AG10803 (cell line): ENCODE data around the gene SYNE1.
"Not testable (repeated sequence)": the region's sequence is repeated elsewhere in the genome, so short reads cannot be mapped to it uniquely, and the experiment has no call there.

Experiments used
- DNase-seq: peaks from one replicate; pipeline ENCODE4 v3.0.0; 2010; ENCODE audit warnings: low read depth
- H3K4me3 ChIP-seq: 2 replicates; pipeline ENCODE4 v1.5.1; 2011; ENCODE audit warnings: mild to moderate bottlenecking, low read length, control low read depth
- CTCF ChIP-seq: conservative IDR thresholded peaks from 2 replicates; pipeline ENCODE4 v1.5.1; 2011; ENCODE audit warnings: mild to moderate bottlenecking, low read length, control low read depth, inconsistent platforms

SYNE1 gene

GRCh38 chr6:152426276-152426675 is 210.9 kb downstream of the SYNE1 start:
- no peak overlapping the region for H3K4me3 ChIP-seq
- no peak for DNase-seq
- TF ChIP-seq CTCF: no peak

GRCh38 chr6:152423216-152424103 is 213.7 kb downstream of the SYNE1 start:
- no peak overlapping the region for H3K4me3 ChIP-seq
- DNase-seq: no peak
- no peak for TF ChIP-seq CTCF

- DNase-seq, H3K4me3 ChIP-seq: not testable (repeated sequence)
Measured at GRCh38 chr6:152421496-152421895, 215.7 kb downstream of the SYNE1 start.

GRCh38 chr6:152420696-152421095 is 216.5 kb downstream of the SYNE1 start:
- TF ChIP-seq CTCF: no peak
- no peak overlapping the region for H3K4me3 ChIP-seq
- DNase-seq: no peak

- no peak overlapping the region for H3K4me3 ChIP-seq
- no peak for TF ChIP-seq CTCF
- DNase-seq: no peak
Measured at GRCh38 chr6:152418551-152418950, 218.6 kb downstream of the SYNE1 start.

GRCh38 chr6:152416652-152417051 is 220.5 kb downstream of the SYNE1 start:
- DNase-seq: no peak
- no peak for TF ChIP-seq CTCF
- H3K4me3 ChIP-seq: no peak overlapping the region

- no peak for DNase-seq
- TF ChIP-seq CTCF: no peak
- no peak overlapping the region for H3K4me3 ChIP-seq
Measured at GRCh38 chr6:152404936-152405595, 232.1 kb downstream of the SYNE1 start.
